ENCODE results near the gene LRRC46.

Gene LRRC46

GRCh38 chr17:47831003-47831933 is at the start of gene LRRC46, which contains the start of gene MRPL10:
LRRC46 (plus strand) TSS chr17:47831670; CDS start chr17:47831990, 320 bp downstream.
MRPL10 (minus strand) TSS chr17:47831541; CDS start chr17:47831511, 30 bp downstream.
- DNase-seq = peak; percentile 96

GRCh38 chr17:47785538-47786123 is 45.8 kb upstream of the LRRC46 start:
- no peak for DNase-seq

GRCh38 chr17:47789611-47790561 is 41.6 kb upstream of the LRRC46 start:
- DNase-seq = peak; percentile 86

GRCh38 chr17:47791025-47791424 is 40.4 kb upstream of the LRRC46 start:
- DNase-seq = no peak

GRCh38 chr17:47792457-47792856 is 39.0 kb upstream of the LRRC46 start:
- DNase-seq = no peak

- no peak for DNase-seq
These were observed 38.5 kb upstream of the LRRC46 start for GRCh38 chr17:47792979-47793378.

GRCh38 chr17:47797797-47798196 is 33.7 kb upstream of the LRRC46 start:
- DNase-seq = no peak

- DNase-seq = no peak
These were observed 30.8 kb upstream of the LRRC46 start for GRCh38 chr17:47800686-47801085.

GRCh38 chr17:47801176-47801765 is 30.2 kb upstream of the LRRC46 start:
- DNase-seq = no peak

- no peak for DNase-seq
These were observed 29.6 kb upstream of the LRRC46 start for GRCh38 chr17:47801906-47802305.

- peak; percentile 85 for DNase-seq
These were observed 29.0 kb upstream of the LRRC46 start for GRCh38 chr17:47802341-47803022.

- DNase-seq = no peak
These were observed 28.3 kb upstream of the LRRC46 start for GRCh38 chr17:47803201-47803600.

- no peak for DNase-seq
These were observed 27.7 kb upstream of the LRRC46 start for GRCh38 chr17:47803751-47804150.

- no peak for DNase-seq
These were observed 27.0 kb upstream of the LRRC46 start for GRCh38 chr17:47804461-47804860.

- no peak for DNase-seq
These were observed 25.2 kb upstream of the LRRC46 start for GRCh38 chr17:47806026-47806912.

- no peak for DNase-seq
These were observed 24.6 kb upstream of the LRRC46 start for GRCh38 chr17:47806913-47807255.

- DNase-seq = no peak
These were observed 24.0 kb upstream of the LRRC46 start for GRCh38 chr17:47807421-47807820.

- DNase-seq = no peak
These were observed 23.2 kb upstream of the LRRC46 start for GRCh38 chr17:47808036-47808829.

GRCh38 chr17:47808830-47809480 is 22.5 kb upstream of the LRRC46 start:
- DNase-seq = no peak

Measured in NCI-H510A (cell line).